Globus pallidus (tissue), 1 donor: Measurements from ENCODE around the gene NRN1.
"Not testable (repeated sequence)": the region's sequence is repeated elsewhere in the genome, so short reads cannot be mapped to it uniquely, and the experiment has no call there.

Experiments
- DNase-seq: peaks from one replicate; pipeline ENCODE4 v3.0.0-alpha.2; 2015; ENCODE audit warnings: low spot score

NRN1 gene, protein sequence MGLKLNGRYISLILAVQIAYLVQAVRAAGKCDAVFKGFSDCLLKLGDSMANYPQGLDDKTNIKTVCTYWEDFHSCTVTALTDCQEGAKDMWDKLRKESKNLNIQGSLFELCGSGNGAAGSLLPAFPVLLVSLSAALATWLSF

DNA sequence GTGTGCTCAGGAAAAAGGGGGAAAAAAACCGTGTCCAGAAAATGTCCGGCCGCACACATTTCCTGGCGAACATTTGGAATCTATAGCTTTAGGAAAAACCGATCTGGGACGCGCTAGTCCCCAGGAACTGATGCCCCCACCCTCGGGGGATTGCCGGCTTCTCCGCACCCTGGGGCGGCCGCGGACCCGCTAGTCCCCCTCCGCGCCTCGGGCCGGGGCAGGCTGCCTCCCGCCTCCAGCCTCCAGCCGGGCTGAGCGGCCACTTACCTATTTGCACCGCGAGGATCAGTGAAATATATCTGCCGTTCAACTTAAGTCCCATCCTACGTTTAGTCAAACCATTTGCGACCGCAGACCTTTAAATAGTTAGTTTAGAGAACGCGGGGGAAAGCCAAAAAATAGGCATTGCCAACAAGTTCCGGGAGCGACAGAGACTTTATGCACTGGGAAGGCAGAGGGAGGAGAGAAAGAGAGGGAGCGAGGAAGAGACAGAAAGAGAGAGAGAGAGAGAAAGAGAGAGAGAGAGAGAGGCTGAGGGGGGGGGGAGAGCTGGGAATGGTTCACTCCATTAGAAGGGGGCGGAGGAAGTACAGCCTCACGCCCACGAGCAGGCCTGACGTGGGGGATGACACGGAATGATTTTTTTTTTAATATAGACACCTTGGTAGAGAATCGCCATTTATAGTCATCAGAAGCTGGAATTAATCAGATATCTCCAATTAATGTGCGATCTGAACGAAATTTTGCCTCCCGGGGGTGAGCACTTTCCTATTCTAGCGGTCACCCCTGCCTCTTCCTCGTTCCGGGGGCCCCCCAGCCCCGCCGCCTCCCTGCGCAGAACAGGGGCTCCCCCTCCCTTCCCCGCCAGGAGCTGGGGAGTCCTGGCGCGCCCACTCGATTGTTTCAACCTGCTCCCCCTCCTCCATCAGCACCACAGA is at the start of gene NRN1:
Gene NRN1 (minus strand): TSS at position 498 of the 938 bp plus-strand sequence. CDS start 176 bp downstream, at position 322.
- no peak for DNase-seq

DNA sequence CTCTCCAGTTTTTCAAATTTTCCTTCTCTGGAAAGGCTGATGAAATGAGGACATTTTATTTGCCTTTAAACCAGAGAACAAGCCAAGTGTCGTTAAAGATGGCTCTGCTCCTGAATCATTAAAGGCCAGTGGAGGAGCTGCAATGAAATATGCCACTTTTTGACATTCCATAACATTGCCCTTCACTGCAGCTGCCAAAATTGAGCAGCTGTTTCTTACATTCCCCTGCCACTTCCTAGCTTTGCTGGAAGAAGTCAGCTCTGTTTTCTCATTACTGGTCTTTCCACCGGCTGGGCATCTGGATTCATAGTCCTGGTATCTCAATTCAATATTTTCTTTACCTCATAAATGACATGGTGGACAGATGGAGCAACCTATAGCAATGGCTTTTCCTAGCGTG is 45.5 kb upstream of the NRN1 start:
- no peak for DNase-seq

DNA sequence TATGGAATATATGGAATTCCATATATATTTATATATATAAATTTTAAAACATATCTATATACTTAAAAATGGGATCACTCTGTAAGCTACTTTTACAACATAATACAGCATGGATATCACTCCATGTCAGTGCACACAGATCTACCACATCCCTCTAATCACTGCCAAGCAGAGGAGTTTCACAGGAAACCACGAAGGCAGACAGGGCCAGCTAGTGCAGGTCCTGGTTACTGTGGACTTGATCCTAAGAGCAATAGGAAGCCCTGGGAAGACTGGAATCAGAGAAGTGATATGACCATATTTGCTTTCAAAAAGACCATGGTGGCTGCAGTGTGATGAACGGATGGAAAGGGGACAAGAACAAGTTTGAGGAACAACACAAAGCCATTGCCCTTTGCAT is 40.0 kb upstream of the NRN1 start:
- DNase-seq, result no peak

DNA sequence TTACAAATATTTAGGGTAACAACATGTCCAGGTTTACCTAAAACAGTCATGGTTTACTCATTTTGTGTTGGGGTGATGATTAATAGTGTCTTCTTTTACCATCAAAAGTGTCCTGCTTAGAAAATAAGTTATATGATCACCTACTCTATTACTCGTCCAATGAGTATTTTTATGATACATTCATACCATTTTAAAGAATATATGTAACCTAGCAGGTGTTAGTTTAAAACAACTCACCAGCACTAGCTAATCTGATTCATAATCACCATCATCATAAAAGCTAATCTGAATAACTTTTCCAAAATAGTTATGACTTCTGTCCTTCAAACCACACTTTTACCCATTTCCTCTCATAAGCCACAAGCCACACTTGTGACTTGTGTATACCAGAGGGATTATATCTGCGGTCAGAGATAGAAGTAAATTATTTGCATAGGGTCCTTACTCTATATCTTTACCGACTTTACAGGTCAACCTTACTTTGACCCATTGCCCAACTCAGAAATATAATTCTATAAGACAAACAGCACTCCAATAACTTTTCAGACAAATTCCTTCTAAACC is 33.3 kb upstream of the NRN1 start:
- DNase-seq, result no peak

DNA sequence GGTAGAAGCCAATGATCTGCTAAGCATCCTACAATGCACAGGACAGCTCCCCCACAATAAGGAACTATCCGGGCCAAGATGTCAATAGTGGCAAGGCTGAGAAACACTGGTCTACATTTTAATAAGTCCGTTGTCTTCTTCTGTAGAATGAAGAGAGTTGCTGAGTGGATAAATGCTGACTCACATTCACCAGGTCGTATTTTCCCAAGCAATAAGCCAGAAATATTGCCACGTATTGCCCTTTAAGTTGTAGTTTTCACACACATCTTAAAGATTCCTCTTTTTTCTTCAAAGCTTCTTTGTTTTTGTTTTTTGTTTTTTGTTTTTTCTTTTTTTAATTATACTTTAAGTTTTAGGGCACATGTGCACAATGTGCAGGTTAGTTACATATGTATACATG is 30.5 kb upstream of the NRN1 start:
- DNase-seq, result no peak

DNA sequence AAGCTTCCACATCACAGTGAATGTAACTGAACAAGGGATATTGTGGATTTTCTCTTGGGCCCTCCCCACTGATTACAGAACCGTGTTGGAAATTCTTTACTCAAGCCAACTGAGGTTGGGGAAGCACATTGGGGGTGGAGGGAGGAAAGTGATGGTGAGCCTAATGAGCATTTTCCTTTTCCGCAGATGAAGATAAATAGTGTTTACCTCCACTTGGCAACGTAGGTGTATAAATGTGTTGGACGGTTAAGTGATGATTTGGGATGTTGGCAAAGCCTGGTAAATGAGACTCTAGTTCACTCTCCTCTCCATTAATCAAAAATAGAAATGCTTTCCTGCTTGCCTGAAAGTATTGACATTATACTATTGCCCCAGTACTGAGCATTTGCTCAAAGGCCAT is 27.1 kb upstream of the NRN1 start:
- DNase-seq, result no peak

DNA sequence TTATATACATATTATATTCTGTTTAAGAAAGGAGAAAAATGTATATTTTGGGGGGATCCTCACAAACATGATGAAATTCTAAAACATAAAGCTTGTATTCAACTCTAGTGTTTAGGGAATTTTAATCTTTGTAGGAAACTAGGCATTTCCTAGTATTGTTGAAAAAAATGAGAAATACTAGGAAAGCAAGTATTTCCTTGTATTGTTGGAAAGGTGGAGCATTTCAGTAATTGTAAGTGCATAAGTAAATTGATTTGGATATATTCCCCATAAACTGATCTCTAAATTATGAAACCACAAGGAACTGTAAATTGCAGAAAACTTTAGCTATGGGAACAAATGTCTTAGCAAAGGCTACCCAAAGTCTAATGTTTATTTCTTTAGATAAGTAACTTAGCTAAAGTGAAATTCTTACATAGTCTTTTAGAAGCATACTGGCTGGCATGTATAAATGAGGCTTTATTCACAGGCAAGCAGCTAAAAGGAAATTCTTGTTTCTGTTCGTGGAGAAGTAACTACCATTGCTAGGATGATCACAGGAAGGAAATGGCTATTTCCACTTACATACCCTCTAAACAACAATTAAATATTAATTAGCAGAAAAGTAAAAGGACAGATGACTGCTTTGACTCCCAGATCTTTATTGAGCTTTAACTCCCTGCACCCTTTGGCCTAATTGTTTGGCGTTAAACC is 19.9 kb upstream of the NRN1 start:
- DNase-seq, result no peak

DNA sequence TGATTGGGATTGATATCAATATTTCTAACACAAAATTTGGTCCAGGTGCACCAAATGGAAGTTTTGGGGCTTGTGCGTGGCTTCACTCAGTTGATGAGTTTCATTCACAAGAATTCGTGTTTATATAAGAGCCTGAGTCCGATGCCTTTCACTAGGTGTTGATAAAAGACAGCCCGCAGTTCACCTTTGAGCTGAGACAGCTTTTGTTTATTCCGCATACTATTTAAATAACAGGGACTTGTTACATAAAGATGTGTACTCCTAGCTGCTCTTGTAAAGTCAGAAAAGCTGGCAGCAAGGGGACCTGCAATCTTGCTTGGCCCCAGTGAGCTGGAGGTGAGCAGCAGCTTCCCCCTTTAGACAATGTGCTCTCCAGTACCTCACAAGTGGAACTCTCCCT is 19.0 kb upstream of the NRN1 start:
- no peak for DNase-seq

DNA sequence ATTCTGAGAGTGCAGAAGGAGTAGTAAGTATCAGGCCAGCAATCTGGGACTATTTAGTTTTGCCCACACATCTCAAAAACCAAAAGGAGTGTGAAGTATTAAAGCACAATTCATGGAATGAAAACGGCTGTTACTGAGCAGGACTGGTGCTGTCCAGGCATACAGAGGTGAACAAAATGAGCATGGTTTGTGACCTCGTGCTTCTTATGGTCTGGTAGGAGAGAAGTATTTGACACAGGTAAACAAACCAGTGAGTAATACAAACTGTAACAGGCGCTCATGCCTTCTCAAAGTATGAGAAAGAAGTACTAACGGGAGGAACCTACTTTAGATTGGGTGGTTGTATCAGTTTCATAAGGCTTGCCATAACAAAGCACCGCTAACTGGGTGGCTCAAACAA is 17.5 kb upstream of the NRN1 start:
- DNase-seq, result no peak

DNA sequence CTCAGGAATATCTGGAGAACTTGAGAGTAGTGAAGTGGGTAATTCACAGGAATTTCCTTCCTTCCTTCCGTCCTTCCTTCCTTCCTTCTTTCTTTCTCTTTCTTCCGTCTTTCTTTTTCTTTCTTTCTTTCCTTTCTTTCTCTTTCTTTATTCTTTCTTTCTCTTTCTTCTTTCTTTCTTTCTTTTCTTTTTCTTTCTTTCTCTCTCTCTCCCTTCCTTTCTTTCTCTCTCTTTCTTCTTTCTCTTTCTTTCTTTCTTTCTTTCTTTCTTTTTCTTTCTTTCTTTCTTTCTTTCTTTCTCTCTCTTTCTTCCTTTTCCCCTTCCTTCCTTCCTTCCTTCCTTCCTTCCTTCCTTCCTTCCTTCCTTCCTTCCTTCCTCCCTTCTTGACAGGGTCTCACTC is 16.1 kb upstream of the NRN1 start:
- not testable (repeated sequence) for DNase-seq

DNA sequence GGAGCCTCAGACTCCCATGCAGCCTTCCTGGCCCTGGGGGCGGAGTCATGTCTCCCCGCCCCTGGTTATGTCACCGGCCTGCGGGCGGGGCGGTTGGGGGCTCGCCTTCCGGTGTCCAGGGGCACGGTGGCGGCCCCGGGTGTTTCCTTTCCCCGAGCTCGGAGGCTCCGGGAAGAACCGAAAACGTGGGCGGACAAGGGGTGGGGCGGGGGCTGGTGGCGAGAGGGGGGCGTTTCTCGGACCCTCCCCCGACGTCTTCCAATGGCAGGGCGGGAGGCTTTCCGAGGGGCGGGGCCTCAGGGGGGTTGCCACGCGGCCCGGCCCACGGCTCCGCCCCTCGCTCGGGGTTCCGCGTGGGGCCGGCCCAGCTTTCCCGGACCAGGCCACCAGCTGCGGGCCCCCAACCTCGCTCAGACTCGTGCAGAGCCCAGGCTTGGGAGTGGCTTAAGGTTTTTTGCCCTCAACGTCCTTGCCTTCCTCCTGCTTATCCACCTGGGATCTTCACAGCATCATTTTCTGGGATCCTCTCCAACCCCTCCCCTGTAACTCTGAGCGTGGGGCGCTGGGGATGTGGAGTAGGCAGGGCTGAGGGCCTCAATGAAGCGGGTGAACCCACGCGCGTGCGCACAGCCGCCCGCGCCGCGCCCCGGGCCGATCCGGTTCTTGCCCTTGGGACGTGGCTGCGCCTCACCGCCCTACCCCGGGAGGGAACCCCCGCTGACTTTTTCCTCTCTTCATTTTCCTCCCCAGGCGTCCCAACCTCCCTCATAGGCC is 2.1 kb upstream of the NRN1 start:
- no peak for DNase-seq

DNA sequence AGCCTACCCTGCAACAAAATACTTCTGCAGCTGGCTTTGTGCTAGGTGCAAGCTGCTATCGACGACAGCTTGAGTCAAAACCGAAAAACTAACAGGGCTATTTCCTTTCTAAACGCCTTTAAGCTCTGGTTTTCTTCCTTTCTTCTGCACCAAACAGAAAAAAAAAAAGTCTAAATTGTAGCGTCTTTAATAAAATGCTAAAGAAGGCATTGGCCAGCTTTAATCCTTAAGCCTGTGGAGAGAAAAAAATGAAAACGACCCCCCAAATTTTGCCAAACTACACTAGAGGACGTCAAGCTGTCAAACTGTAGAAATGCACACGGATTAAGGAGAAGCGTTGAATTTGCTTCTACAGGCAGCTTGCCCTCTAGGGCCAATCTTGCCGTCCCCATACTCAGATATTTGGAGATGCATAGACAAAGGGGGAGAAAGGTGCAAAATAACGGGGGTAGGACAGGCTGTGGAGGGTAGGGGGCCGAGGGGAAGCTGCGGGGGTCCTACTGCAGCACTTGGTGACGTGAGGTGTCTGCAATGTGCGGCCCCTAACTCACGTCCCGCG is 1.4 kb upstream of the NRN1 start:
- DNase-seq, result no peak

DNA sequence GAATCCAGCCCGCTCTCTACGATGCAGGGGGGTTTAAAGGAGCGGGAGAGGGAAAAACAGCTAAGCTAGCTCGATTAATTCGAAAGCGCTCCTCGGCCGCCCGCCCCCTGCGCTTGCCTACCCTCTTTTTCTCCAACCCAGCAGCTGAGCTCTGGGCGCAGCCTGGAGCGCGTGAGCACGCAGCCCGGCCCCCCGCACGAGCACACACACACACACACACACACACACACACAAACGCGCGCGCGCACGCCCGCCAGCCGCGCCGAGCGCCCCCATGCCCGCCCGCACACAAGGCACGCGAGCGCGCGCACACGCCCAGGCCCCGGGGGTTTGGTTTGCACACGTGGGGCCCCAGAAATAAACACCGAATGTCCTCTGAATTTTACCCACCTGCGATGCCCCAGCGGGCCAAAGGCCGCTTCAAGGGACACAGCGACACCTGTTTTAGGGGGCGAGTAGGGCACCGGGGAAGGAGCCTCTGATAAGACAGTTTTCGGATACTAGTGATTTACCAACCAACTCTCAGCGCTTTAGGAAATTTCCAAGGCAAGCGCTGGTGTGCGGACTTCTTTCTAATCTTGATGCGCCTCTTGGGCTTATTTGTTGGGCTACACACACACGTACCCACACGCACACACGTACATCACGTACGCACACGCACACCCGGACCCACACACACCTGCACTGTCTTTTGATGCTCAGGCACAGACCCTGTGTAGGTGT is 802 bp upstream of the NRN1 start:
- no peak for DNase-seq

DNA sequence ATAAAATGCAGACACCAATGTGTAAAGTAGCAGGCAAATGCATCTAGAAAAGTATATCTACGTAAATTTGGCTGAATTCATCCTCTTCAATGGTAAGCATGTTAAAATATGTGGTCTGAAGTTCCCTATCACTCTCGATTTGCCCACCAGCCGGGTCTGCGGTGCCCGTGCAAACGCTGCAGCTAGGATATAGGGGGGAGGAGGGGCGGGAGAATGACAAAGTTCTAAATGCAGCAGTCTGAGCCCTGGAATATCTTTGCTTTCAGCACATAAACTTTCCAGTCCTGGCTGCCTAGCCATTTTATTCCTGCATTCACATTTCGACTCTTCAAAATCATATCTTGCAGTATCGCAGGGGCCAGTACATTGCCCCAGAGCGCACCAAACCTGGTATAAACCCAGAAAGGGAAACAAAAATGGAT is 708 bp downstream of the NRN1 start:
- no peak for DNase-seq

DNA sequence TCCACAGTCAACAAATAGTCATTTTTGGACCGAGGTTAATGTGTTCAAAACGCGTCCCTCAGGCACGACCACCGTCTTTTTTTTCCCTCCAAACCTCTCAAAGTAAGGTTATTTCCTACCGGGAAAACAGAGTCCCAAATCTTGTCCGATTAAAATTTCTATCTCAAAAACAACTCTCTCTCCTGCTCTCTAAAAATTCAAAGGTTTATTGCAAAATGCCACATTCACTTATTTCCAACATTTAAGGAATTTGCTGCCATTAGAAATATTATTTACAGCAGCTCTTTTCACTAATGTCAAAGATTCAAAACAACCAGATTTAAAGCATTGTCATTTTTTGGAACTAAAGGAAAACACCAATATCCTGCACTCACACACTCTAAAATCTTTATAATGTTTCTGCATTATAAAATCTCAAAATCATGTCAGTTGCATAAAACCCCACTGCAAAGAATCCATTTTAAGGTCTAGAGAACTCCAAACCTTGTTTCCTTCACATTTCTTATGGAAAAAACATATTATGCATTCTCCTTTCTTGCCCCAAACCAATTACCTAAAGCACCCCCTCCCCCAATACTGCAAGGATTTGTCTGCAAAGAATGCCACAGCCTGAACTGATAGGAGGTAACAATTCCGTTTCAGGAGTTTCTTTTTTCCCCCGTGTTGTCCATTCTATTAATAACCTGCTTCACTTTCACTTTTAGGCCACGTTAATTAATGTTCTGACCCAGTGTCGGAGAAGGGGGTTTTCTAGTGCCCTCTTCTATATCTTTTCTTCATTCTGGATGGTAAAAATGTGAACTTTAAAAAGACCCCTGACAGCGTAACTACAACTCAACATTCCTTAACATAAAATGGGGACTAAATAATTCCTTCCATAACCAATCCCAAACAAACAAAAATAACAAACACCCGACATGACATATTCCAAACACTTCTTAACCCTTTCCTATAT is 1.4 kb downstream of the NRN1 start:
- DNase-seq, result no peak

DNA sequence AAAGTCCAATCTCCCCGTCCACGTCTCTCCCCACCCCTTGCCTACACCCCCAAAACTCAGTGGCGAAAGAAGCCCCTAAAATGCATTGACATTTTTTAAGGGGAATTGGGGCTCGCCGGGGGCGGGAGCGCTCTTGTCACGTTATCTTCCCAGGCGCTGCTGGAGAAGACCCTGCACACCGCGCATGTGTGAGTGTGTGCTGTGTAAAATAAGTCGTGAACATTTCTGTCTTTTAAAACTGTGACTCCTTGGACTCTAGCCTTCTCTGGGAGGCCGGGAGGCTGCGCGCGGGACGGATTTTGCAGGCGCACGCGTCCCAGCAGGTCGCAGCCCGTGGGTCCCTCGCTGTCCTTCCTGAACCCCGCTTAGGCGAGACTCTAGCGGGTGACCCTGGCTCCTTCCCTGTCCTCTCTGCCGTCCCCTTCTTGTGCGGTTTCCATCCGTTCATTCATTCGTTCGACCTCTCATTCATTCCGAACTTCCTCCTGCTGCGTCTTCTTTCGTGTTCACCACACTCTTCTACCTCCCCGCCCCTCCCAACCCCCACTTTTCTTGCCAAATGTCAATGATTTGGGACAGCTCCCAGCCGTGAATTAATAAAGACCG is 2.2 kb downstream of the NRN1 start:
- DNase-seq, result no peak

DNA sequence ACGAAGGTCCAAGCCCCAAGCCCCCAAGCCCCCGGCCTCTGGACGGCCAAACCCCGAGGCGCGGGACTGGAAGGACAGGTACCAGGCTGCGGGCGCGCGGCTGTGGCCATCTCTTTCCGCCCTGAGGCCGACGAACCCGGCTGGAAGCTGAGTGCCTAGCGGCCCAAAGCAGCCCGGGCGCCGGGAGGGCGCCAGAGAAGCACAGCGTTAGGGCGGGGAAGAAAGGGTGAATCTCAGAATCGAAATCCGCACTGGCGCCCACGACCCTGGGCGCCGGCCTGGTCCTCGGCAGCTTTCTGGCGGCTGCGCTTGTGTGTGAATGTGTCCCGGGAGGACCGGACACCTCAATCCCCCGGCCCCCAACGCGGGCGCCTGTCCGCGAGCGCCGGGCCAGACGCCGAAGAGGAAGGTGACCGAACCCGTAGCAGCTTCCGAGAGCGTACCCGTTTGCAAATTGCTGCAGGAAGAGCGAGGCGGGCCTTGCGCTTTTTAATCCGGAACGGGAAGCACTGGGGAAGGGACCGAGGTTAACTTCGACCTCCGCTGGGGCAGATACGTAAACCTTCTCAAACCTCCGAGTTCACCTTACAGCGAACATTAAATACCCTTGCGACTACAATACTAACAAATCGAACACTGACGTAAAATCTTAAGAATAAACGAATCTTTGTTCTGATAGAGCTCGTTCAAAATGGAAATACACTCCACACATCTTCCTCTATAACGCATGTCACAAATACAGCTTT is 2.9 kb downstream of the NRN1 start:
- no peak for DNase-seq

DNA sequence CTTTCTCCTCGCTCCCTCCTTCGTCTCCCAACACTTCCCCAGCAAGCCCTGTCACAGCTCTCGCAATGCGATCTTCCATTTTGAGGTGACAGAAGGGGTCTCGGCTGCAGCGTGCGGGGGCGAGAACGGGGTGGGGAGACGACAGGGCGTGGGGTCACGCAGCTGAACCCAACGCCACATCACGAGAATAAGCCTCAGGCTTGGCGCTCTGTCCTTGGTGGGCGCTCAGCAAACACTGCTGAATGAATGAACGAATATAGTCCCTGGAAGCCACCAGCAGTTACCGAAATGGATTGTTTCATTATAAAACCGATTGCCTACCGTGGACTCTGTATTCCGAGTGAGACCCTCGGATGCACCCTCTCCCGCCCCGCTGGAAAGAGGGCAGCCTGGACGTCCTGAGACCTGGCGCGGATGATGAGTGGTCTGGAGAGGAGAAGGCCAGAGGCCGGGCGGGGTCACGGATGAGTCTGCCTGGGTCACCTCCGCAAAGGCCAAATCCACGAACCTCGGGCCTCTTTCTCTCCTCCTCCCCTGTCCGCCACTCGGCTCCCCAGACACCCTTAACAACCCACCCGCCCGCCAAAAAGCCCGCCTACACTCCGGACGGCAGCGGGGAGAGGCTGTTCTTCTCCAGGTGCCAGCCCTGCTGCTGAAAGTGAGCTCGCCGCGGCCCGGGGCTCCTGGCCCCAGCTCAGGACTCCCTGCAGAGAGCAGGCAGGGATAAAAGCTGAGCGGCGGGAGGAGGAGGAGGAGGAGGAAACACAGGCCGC is 3.7 kb downstream of the NRN1 start:
- no peak for DNase-seq
